ENCODE data around the gene ENTPD7.
A peak's percentile ranks its signal among the peaks of the same experiment; 100 is the strongest.

ENTPD7 gene

GRCh38 chr10:99648717-99649116, 10.6 kb upstream of the ENTPD7 start:
- DNase-seq (ENCODE audit: low spot score) = no peak

- no peak for DNase-seq (ENCODE audit: low spot score)
Measured at GRCh38 chr10:99652800-99653390, 6.4 kb upstream of the ENTPD7 start.

- no peak for DNase-seq (ENCODE audit: low spot score)
Measured at GRCh38 chr10:99654390-99655175, 4.7 kb upstream of the ENTPD7 start.

GRCh38 chr10:99656199-99657064, 2.9 kb upstream of the ENTPD7 start:
- no peak for DNase-seq (ENCODE audit: low spot score)

- peak; percentile 22 for DNase-seq (ENCODE audit: low spot score)
Measured at GRCh38 chr10:99658622-99659030, 683 bp upstream of the ENTPD7 start.

- DNase-seq (ENCODE audit: low spot score) = peak; percentile 2
Measured at GRCh38 chr10:99659868-99660366, 608 bp downstream of the ENTPD7 start.

- DNase-seq (ENCODE audit: low spot score) = no peak
Measured at GRCh38 chr10:99660662-99661376, 1.5 kb downstream of the ENTPD7 start.

GRCh38 chr10:99661377-99661763, 2.1 kb downstream of the ENTPD7 start:
- peak; percentile 14 for DNase-seq (ENCODE audit: low spot score)

GRCh38 chr10:99665304-99665703, 6.0 kb downstream of the ENTPD7 start:
- no peak for DNase-seq (ENCODE audit: low spot score)

- peak; percentile 32 for DNase-seq (ENCODE audit: low spot score)
Measured at GRCh38 chr10:99667108-99667751, 7.9 kb downstream of the ENTPD7 start.

- DNase-seq (ENCODE audit: low spot score) = no peak
Measured at GRCh38 chr10:99671386-99671785, 12.1 kb downstream of the ENTPD7 start.

- DNase-seq (ENCODE audit: low spot score) = no peak
Measured at GRCh38 chr10:99672884-99673283, 13.6 kb downstream of the ENTPD7 start.

GRCh38 chr10:99673492-99673891, 14.2 kb downstream of the ENTPD7 start:
- no peak for DNase-seq (ENCODE audit: low spot score)

- DNase-seq (ENCODE audit: low spot score) = no peak
Measured at GRCh38 chr10:99674762-99675161, 15.5 kb downstream of the ENTPD7 start.

- DNase-seq (ENCODE audit: low spot score) = no peak
Measured at GRCh38 chr10:99676426-99676825, 17.1 kb downstream of the ENTPD7 start.

- no peak for DNase-seq (ENCODE audit: low spot score)
Measured at GRCh38 chr10:99676895-99677294, 17.6 kb downstream of the ENTPD7 start.

GRCh38 chr10:99678921-99679320, 19.6 kb downstream of the ENTPD7 start:
- DNase-seq (ENCODE audit: low spot score) = no peak

- no peak for DNase-seq (ENCODE audit: low spot score)
Measured at GRCh38 chr10:99681553-99681952, 22.2 kb downstream of the ENTPD7 start.

GRCh38 chr10:99682032-99682431, 22.7 kb downstream of the ENTPD7 start:
- DNase-seq (ENCODE audit: low spot score) = no peak

GRCh38 chr10:99682752-99683151, 23.4 kb downstream of the ENTPD7 start:
- peak; percentile 8 for DNase-seq (ENCODE audit: low spot score)

GRCh38 chr10:99685597-99685967, 26.3 kb downstream of the ENTPD7 start:
- DNase-seq (ENCODE audit: low spot score) = no peak
